K562 (cell line): ENCODE results near the gene REM2. TPM values are rescaled to one million over a fixed set of nuclear protein-coding genes. Genes with fewer than 3 reads are reported as not detected.
A peak's percentile ranks its signal among the peaks of the same experiment; 100 is the strongest.

ENCODE experiments used
- CXXC5 ChIP-seq: fragments of 250-450 bp; sonication (Bioruptor Pico); IDR thresholded peaks from 2 replicates; pipeline ENCODE4 v1.8.0; 2022; ENCODE audit warnings: inconsistent platforms, mild to moderate bottlenecking, moderate library complexity
- HDAC2 ChIP-seq: fragments of 450-650 bp; IDR thresholded peaks from 2 replicates; pipeline ENCODE4 v1.6.1; 2016; ENCODE audit warnings: mild to moderate bottlenecking
- HMG20A ChIP-seq: fragments of 450-650 bp; formaldehyde crosslinking; conservative IDR thresholded peaks from 2 replicates; pipeline ENCODE4 v1.4.0; 2020; ENCODE audit warnings: mild to moderate bottlenecking, mixed read lengths
- IRF1 ChIP-seq: sonication (generic); formaldehyde crosslinking; IDR thresholded peaks from 2 replicates; pipeline ENCODE4 v1.8.0; 2022; ENCODE audit warnings: missing genetic modification reagents, mild to moderate bottlenecking, borderline replicate concordance
- MYC ChIP-seq, 2 experiments: fragments of 250-450 bp in 1 of 2; sonication (Bioruptor Pico) in 1 of 2; IDR thresholded peaks; 2 replicates each; pipeline versions ENCODE4 v1.5.1 to v1.6.1; 2012 to 2021; ENCODE audit warnings: low read depth in 2 of 2, borderline replicate concordance in 1 of 2, improper control_type of control experiment in 1 of 2, low read length in 1 of 2, mild to moderate bottlenecking in 1 of 2, moderate library complexity in 1 of 2
- RCOR1 ChIP-seq, 2 experiments: IDR thresholded peaks; 2 replicates each; pipeline ENCODE4 v1.6.1; 2012; ENCODE audit warnings: low read depth in 2 of 2, low read length in 2 of 2, borderline replicate concordance in 1 of 2, improper control_type of control experiment in 1 of 2
- SIX5 ChIP-seq, 2 experiments: IDR thresholded peaks; 2 replicates each; pipeline ENCODE4 v1.6.1; 2011; ENCODE audit warnings: low read length in 2 of 2, borderline replicate concordance in 1 of 2, low read depth in 1 of 2, mild to moderate bottlenecking in 1 of 2, moderate library complexity in 1 of 2; ENCODE audit not compliant: insufficient read depth in 1 of 2
- SMARCC2 ChIP-seq: fragments of 450-650 bp; IDR thresholded peaks from 2 replicates; pipeline ENCODE4 v1.6.1; 2017; ENCODE audit warnings: antibody characterized with exemption, moderate library complexity, mild to moderate bottlenecking, low read depth
- ZNF263 ChIP-seq: sonication (generic); formaldehyde crosslinking; IDR thresholded peaks from 2 replicates; pipeline ENCODE4 v1.8.0; 2022; ENCODE audit warnings: mild to moderate bottlenecking, missing genetic modification reagents, borderline replicate concordance
- polyA plus RNA-seq, 8 experiments: library from polyadenylated mRNA; depleted of rRNA in 4 of 8; stranded (reverse) in 5 of 8; unstranded in 3 of 8; fragments of >200 nt; fragmentation: Nextera tagmentation in 2 of 8; fragmentation: Illumina TruSeq in 1 of 8; extraction: Ambion mirVana in 2 of 8; extraction: Trizol in 1 of 8; gene quantifications; 2 replicates each; pipeline versions ENCODE4 v1.2.1 to v1.2.3, GENCODE V29; 2011 to 2014; ENCODE audit warnings: inconsistent platforms in 1 of 8, missing spikeins in 1 of 8
- total RNA-seq, 7 experiments: library from RNA; depleted of rRNA in 6 of 7; stranded (reverse); fragments of >200 nt in 6 of 7; fragmentation: Illumina TruSeq in 2 of 7; extraction: Trizol in 2 of 7; gene quantifications; 2 replicates each; pipeline versions ENCODE4 v1.2.1 to v1.2.3, GENCODE V29; 2011 to 2021; ENCODE audit warnings: low replicate concordance in 1 of 7
- TF ChIP-seq, protein P1 (sequence below): fragments of 150-350 bp; IDR thresholded peaks from 2 replicates; pipeline ENCODE4 v1.6.1; 2014; ENCODE audit warnings: low read depth, mild to moderate bottlenecking, low read length, borderline replicate concordance

REM2 gene
- total and polyA plus RNA-seq, 9 of the 15 experiments (the other 6 are each of a cell fraction or from before 2014, with no cell fraction given), result 0.18 to 1.0 (median 0.38) TPM

GRCh38 chr14:22898302-22899090, 15.5 kb downstream of the REM2 start (continued):
- TF ChIP-seq IRF1 (CRISPR knock-in tag) (no peak), MYC (IDR thresholded peaks at IDR 0.05; ENCODE audit: low read depth, low read length) (no peak), MYC (CRISPR knock-in tag; IDR thresholded peaks at IDR 0.05; ENCODE audit: borderline replicate concordance, low read depth) (no peak), RCOR1 (IDR thresholded peaks at IDR 0.05; ENCODE audit: borderline replicate concordance in 1 of 2, low read depth in 2 of 2, low read length in 2 of 2) (peak in 1 of 2 experiments; percentile 20; a peak in 1 of 4 replicates), CXXC5 (CRISPR knock-in tag) (no peak), SMARCC2 (0 out of 2 replicates have a peak, but pooled peaks have one; percentile 38), HDAC2 (no peak), SIX5 (IDR thresholded peaks at IDR 0.05; ENCODE audit: borderline replicate concordance in 1 of 2, insufficient read depth in 1 of 2, low read depth in 1 of 2, low read length in 2 of 2) (no peak), HMG20A (CRISPR knock-in tag) (no peak), ZNF263 (no peak)
- TF ChIP-seq, protein P1, sequence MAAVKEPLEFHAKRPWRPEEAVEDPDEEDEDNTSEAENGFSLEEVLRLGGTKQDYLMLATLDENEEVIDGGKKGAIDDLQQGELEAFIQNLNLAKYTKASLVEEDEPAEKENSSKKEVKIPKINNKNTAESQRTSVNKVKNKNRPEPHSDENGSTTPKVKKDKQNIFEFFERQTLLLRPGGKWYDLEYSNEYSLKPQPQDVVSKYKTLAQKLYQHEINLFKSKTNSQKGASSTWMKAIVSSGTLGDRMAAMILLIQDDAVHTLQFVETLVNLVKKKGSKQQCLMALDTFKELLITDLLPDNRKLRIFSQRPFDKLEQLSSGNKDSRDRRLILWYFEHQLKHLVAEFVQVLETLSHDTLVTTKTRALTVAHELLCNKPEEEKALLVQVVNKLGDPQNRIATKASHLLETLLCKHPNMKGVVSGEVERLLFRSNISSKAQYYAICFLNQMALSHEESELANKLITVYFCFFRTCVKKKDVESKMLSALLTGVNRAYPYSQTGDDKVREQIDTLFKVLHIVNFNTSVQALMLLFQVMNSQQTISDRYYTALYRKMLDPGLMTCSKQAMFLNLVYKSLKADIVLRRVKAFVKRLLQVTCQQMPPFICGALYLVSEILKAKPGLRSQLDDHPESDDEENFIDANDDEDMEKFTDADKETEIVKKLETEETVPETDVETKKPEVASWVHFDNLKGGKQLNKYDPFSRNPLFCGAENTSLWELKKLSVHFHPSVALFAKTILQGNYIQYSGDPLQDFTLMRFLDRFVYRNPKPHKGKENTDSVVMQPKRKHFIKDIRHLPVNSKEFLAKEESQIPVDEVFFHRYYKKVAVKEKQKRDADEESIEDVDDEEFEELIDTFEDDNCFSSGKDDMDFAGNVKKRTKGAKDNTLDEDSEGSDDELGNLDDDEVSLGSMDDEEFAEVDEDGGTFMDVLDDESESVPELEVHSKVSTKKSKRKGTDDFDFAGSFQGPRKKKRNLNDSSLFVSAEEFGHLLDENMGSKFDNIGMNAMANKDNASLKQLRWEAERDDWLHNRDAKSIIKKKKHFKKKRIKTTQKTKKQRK, result no peak
